Inflammatory macrophage (primary cell): ENCODE data around the gene MCM8.

Experiments used
- DNase-seq, 2 donors: peaks; one replicate each; pipeline ENCODE4 v3.0.0-alpha.2; 2020 to 2022
- total RNA-seq, 18 experiments: gene quantifications; one replicate each; lab custom pipeline; 2026; ENCODE audit warnings: mixed read lengths in 6 of 18, inconsistent platforms in 2 of 18; lab: John Stamatoyannopoulos, UW

The MCM8 gene
- 1.5 to 12.4 (median 6.5) reads per million in 18 experiments for total RNA-seq

DNA sequence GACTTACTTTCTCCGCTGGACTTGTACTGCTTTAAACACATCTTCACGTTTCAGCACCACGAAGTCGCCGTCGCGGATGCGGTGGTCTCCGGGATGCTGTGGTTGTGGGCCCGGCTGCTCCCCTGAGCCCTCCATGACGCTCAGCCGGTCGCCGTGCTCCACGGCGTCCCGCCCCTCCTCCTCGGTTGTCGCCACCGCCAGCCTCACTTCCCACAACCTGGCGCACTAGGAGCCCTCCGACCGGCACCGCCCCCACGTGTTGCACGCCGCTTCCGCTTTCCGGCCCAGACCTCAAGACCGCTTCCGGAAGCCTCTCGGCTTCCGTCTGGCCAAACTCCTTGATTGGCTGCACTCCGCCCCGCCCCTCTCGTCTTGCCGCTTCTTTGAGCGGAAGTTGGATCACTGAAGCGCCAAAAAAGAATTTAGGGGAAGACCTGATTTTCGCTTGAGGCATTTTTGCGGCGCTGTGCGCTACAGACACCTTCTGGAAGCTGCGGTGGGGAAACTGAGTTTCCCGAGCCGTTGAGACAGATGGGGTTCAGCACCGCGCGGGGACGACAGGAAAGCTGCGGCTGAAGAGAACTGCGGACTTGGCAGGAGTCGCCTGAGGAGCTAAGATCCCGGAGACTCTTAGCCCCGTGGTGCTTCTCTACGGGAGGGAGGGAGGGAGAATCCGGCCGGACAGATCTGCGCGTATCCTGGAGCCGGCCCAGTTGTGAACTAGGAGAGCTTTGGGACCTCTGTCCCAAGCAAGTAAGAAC lies at the start of gene MCM8, which contains the start of gene TRMT6:
Gene MCM8 (plus strand): TSS at position 382 of the 761 bp plus-strand sequence. CDS start 1,364 bp downstream, outside the sequence.
Gene TRMT6 (minus strand): TSS at position 263 of the 761 bp plus-strand sequence. CDS start 128 bp downstream, at position 135.
- DNase-seq: peak; percentile 97 to 98

DNA sequence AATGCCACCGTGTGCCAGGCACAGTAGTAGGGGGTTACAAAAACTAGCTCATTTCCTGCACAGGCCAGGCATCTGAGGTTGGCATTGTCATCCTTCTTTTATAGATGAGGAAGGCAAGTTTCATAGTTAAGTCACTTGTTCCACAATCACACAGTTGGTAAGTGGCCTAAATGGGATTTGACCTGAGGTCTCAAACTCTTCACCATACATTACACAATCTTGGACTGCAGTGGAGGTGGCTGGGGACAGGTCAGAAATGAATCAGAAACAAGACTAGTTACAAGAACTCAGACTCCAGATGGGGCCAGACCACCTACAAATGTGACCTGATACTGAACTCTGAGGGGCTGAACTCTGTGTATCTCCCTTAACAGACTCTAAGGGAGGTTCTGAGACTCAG lies 49.5 kb upstream of the MCM8 start:
- no peak for DNase-seq

DNA sequence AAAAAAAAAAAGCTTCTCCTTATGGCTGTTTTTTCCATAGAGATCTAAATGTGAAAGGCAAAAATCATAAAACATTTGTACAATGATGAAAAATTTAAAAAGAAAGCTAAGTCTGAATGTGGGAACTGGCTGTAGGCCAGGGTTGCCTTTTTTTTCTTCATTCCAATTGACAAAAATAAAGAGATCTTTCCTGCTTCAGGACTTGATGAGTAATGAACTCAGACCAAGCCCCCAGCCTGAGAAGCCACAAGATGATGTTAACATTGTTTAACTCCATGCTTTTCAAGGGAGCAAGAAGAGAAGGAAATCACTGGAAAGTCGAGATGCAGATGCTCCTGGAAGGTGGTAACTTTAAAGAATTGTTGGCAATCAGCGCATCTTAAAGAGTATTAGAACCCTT lies 41.5 kb upstream of the MCM8 start:
- no peak for DNase-seq

DNA sequence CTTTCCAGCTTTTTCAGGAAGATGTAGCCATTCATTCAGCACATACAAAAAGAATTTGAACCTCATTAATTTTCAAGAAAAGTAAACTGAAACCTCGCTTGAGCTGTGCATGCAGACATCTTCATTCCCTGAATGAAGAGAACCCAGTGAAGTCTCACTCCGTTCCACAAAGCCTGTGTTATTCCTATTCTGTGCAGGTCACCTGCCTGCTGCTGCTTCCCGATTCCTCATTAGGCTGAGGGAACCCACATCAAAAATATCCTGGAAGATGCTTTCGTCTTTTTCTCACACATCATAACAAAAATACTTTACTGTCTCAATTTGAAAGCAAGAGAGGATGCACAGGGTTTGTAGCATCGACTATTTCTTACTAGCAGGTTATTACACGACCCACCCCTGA lies 40.3 kb upstream of the MCM8 start:
- DNase-seq: no peak

- no peak for DNase-seq
Measured at GRCh38 chr20:5913166-5913565, 37.3 kb upstream of the MCM8 start.

DNA sequence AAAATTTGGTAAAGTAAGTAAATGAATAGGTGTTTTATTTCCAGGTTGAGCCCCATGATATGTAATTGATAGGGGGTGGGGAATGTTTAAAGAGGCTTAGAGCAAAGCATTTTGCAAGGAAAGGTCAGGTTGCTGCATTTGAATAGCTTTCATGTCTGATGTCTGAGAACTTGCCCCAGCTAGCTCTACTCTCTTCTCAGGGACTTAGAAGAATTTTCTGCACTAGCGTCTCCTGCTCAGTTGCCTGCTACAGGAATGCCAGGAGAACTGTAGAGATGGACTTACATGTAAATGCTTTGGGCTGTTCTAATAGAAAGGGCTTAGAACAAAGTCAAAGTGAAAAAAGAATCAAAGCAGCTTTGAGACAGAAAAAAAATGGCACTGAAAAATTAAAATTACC lies 35.6 kb upstream of the MCM8 start:
- DNase-seq: no peak

GRCh38 chr20:5918856-5919625 lies 31.4 kb upstream of the MCM8 start:
- DNase-seq: peak; percentile 10 to 17

DNA sequence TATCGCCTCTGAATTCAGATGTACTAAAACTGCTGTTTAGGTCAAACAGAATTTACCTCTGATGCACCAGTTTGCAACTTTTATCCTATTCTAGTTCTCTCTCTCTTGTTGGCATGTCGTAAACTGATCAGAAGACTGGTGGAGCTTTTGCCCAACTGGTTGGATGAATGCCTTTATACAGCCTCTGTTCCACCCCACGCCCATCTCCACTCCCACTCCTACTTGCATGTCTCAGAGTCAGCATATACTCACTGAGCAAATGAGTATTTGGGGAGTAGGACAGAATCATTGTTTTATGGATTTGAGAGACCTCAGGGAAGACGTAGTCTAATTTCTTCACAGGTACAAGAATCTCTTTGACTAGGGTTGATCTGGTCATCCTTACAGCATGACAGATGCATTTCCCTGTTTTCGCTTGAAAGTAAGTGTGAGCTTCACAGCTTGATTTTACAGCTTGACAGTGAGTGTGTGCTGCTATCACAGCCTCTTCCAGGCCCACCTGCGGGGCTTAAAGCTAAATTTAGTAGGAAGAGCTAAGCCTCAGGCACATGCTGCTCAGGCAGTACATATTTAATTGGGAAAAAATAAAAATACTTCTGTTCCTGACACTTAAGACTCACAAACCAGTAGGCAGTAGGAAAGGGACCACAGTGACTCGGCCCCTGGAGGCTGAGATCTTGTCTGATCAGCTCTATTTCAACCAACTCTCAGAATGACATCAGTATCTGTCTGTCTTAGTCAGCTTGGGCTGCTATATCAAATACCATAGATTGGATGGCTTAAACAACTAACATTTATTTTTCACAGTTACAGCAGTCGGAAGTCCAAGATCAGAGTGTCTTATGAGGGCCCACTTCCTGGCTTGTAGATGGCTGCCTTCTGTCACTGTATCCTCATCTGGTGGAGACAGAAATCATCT lies 30.6 kb upstream of the MCM8 start:
- peak in 1 of 2 donors; percentile 12 for DNase-seq

- DNase-seq: no peak
Measured at GRCh38 chr20:5920581-5920980, 29.9 kb upstream of the MCM8 start.

- peak in 1 of 2 donors; percentile 11 for DNase-seq
Measured at GRCh38 chr20:5923493-5923892, 27.0 kb upstream of the MCM8 start.

DNA sequence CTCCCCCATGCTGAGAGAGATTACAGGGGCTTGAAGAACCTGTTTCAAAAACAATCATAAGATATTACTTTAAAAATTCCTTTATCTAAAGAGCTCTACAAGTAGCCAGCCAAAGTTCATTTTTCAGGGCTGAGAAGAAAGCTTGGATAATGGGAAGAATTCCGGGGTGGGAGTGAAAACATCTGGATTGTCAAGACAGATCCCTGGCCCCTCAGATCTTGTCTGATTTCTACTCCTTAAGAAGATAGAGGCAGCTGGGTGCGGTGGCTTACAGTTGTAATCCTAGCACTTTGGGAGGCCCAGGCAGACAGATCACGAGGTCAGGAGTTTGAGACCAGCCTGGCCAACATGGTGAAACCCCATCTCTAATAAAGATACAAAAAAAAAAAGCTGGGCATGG lies 24.9 kb upstream of the MCM8 start:
- no peak for DNase-seq

- no peak for DNase-seq
Measured at GRCh38 chr20:5927749-5928462, 22.5 kb upstream of the MCM8 start.

DNA sequence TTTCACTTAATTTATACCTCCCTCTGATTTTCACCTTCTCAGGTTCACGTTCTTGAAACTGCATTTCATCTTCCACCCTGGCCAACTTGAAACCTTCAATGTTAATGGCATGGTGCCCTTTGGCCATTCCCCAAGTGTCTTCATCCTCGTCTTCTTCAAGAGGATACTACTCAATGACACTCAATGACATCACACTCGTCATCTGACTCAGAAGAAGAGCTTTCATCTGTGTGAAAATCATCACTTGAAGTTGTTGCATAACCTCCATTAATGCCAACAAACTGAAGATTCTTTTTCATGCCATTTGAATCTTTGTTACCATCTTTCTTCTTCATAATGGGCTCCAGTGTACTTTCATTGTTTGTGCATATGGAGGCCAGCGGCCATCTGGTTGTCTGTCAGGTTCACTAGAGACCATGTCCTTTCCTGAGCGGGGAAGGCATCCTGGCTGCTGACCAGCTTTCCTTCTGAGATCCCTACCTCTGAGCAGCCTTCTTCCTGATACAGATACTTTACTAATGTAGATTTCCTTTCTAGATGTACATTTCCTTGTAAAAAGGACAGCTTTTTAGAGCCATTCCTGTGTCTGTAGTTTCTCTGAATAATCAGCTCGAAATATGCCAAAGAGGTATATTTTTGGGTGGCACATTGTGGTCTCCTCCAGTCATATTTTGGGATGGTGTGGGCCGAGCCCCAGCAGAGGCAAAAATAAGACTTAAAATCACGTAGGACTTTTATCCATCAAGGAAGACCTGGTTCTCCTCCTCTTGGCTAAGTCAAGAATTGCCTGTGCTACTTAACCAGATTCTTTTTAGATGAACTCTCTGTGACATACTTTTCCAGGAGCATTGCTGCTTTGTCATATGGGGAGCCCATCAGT lies 21.4 kb upstream of the MCM8 start:
- peak in 1 of 2 donors; percentile 26 for DNase-seq

GRCh38 chr20:5931411-5931810 lies 19.0 kb upstream of the MCM8 start:
- no peak for DNase-seq

GRCh38 chr20:5932796-5933195 lies 17.7 kb upstream of the MCM8 start:
- no peak for DNase-seq

- DNase-seq: peak; percentile 12 to 41
Measured at GRCh38 chr20:5933802-5934436, 16.5 kb upstream of the MCM8 start.

DNA sequence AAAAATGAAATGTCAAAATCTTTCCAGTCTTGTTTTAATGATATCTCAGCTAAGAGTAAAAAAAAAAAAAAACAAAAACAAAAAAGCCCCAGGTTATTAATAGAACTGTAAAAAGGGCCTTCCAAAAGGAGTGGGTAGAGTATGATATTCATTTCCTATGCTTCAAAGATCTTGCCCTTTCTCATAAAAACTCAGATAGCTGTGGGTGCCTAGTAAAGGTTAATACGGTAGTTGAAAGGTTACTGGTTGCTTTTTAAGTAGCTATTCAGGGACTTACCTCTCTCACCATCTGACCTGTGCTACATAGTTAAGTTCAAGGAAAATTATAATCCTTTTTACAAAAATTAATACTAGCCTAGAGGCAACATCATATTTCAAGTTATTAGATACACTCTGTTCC lies 15.1 kb upstream of the MCM8 start:
- DNase-seq: no peak

- DNase-seq: no peak
Measured at GRCh38 chr20:5936238-5936637, 14.2 kb upstream of the MCM8 start.

DNA sequence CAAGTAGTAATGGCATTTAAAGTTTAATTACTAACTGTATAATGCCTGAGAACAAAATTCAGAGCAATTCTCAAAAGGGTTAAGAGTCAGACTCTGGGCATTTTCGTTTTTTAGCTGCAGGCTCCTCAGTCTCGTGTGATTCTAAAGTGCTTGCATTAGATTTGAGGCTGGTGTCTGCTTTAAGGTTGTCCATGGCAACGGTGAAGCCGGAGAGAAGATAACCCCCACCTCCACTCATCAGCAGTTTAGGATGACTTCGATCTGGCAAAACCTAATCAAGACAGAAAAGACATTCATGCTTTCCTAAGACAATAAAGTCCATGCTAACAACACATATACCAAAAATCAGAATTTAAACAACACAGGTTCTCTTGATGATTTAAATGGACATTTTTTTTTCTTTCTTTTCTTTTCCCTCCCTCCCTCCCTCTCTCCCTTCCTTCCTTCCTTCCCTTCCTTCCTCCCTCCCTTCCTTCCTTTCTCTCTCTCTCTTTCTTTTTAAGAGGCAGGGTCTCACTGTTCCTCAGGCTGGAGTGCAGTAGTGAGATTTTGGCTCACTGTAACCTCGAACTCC lies 11.9 kb upstream of the MCM8 start:
- no peak for DNase-seq

DNA sequence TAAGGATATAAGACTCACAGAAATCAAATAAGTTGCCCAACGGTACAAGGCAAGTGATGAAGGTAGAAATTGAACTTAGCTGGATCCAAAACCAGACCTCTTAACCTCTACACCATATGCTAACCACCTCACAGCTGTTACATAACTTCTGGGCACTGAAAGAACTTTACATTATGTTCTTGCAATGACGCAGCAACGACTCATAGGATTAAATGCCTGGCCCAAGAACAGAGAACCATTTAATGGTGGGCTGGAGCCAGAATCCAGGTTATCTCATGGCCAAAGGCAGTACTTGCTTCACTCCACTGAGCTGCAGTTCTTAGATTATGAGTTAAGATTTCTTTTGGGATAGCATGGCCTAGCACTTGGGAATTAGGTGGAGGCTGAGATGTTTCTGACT lies 4.5 kb upstream of the MCM8 start:
- no peak for DNase-seq
